PFSK-1 (cell line): ENCODE results near the gene EXOC6B.

Experiments
- POLR2AphosphoS5 ChIP-seq: IDR thresholded peaks from 2 replicates; pipeline ENCODE4 v1.6.1; 2012; ENCODE audit warnings: low read depth, mild to moderate bottlenecking, control low read depth, low read length, moderate library complexity
- TAF1 ChIP-seq: IDR thresholded peaks from 2 replicates; pipeline ENCODE4 v1.6.1; 2012; ENCODE audit warnings: low read length, control low read depth, borderline replicate concordance; ENCODE audit not compliant: insufficient read depth

- TF ChIP-seq POLR2AphosphoS5 (no peak), TAF1 (no peak)
These were observed 552.4 kb downstream of the EXOC6B start for GRCh38 chr2:72273384-72273783.
